MM.1S (cell line): ENCODE results near the gene ACOXL.

Source experiments
- DNase-seq: peaks from one replicate; pipeline ENCODE4 v3.0.0-alpha.2; 2015
- H2AFZ ChIP-seq: fragments of 300-600 bp; sonication (generic); 2 replicates; pipeline ENCODE4 v1.6.0; 2016; ENCODE audit warnings: antibody characterized with exemption, low read length
- H3F3A ChIP-seq: fragments of 300-600 bp; sonication (generic); 2 replicates; pipeline ENCODE4 v1.6.1; 2016; ENCODE audit warnings: mild to moderate bottlenecking, antibody characterized with exemption, low read length, moderate library complexity, mixed read lengths; ENCODE audit not compliant: insufficient read depth
- H3K27ac ChIP-seq: fragments of 300-600 bp; sonication (generic); 2 replicates; pipeline ENCODE4 v1.5.1; 2016; ENCODE audit warnings: mild to moderate bottlenecking, low read length
- H3K27me3 ChIP-seq: fragments of 300-600 bp; sonication (generic); replicated peaks from 2 replicates; pipeline ENCODE4 v1.6.0; 2016; ENCODE audit warnings: low read length; ENCODE audit not compliant: insufficient read depth
- H3K36me3 ChIP-seq: fragments of 300-600 bp; sonication (generic); replicated peaks from 2 replicates; pipeline ENCODE4 v1.6.1; 2016; ENCODE audit warnings: mild to moderate bottlenecking, low read length, mixed read lengths; ENCODE audit not compliant: insufficient read depth
- H3K4me1 ChIP-seq: fragments of 300-600 bp; sonication (generic); 2 replicates; pipeline ENCODE4 v1.6.1; 2016; ENCODE audit warnings: low read length, mixed read lengths
- H3K4me2 ChIP-seq: fragments of 300-600 bp; sonication (generic); 2 replicates; pipeline ENCODE4 v1.6.0; 2016; ENCODE audit warnings: low read depth, low read length
- H3K4me3 ChIP-seq: fragments of 300-600 bp; sonication (generic); 2 replicates; pipeline ENCODE4 v1.5.1; 2016; ENCODE audit warnings: low read length, mixed read lengths
- H3K79me2 ChIP-seq: fragments of 300-600 bp; sonication (generic); 2 replicates; pipeline ENCODE4 v1.6.1; 2016; ENCODE audit warnings: mixed run types, low read length, mixed read lengths
- H3K9ac ChIP-seq: fragments of 300-600 bp; sonication (generic); 2 replicates; pipeline ENCODE4 v1.6.1; 2016; ENCODE audit warnings: low read length, mixed read lengths
- H3K9me2 ChIP-seq: fragments of 300-600 bp; sonication (generic); replicated peaks from 2 replicates; pipeline ENCODE4 v1.6.1; 2016; ENCODE audit warnings: mild to moderate bottlenecking, low read length, mixed read lengths; ENCODE audit not compliant: insufficient read depth
- H3K9me3 ChIP-seq: fragments of 300-600 bp; sonication (generic); replicated peaks from 2 replicates; pipeline ENCODE4 v1.6.1; 2016; ENCODE audit warnings: mild to moderate bottlenecking, low read length, mixed read lengths; ENCODE audit not compliant: insufficient read depth
- H4K20me1 ChIP-seq: fragments of 300-600 bp; sonication (generic); 2 replicates; pipeline ENCODE4 v1.6.1; 2016; ENCODE audit warnings: mild to moderate bottlenecking, low read length, moderate library complexity, mixed read lengths; ENCODE audit not compliant: insufficient read depth
- CTCF ChIP-seq: fragments of 300-600 bp; sonication (generic); IDR thresholded peaks from 2 replicates; pipeline ENCODE4 v1.5.1; 2016; ENCODE audit warnings: antibody characterized with exemption, low read length, mixed read lengths
- EZH2 ChIP-seq: fragments of 300-600 bp; sonication (generic); optimal IDR thresholded peaks from 2 replicates; pipeline ENCODE3; 2017; ENCODE audit warnings: low read depth, mild to moderate bottlenecking, antibody characterized with exemption, low read length, mixed read lengths
- EZH2phosphoT487 ChIP-seq: fragments of 300-600 bp; sonication (generic); IDR thresholded peaks from 2 replicates; pipeline ENCODE4 v1.6.1; 2018; ENCODE audit warnings: antibody characterized with exemption, low read length

The ACOXL gene

GRCh38 chr2:111057045-111057444 is 324.7 kb downstream of the ACOXL start:
- no peaks in the 10 kb centered on the region for H3K9me2 ChIP-seq
- no peak overlapping the region for H3K27ac ChIP-seq
- no peak for DNase-seq
- no peaks in the 10 kb centered on the region for H3K27me3 ChIP-seq
- H4K20me1 ChIP-seq = no peaks in the 10 kb centered on the region
- H2AFZ ChIP-seq = no peak overlapping the region
- no peak overlapping the region for H3K9ac ChIP-seq
- H3K36me3 ChIP-seq = no peaks in the 10 kb centered on the region
- no peak overlapping the region for H3K4me2 ChIP-seq
- peaks cover 24% of the 10 kb centered on the region for H3K4me1 ChIP-seq
- peaks cover 11% of the 10 kb centered on the region for H3F3A ChIP-seq
- no peak for TF ChIP-seq EZH2
- TF ChIP-seq EZH2phosphoT487 = no peak
- TF ChIP-seq CTCF = no peak
- H3K79me2 ChIP-seq = no peaks in the 10 kb centered on the region
- H3K9me3 ChIP-seq = no peaks in the 10 kb centered on the region
- H3K4me3 ChIP-seq = no peak overlapping the region

- Histone ChIP-seq H4K20me1 (no peaks in the 10 kb centered on the region), H3K27me3 (no peaks in the 10 kb centered on the region), H3K9me2 (no peaks in the 10 kb centered on the region), H3K4me3 (no peak overlapping the region), H3K4me2 (no peak overlapping the region), H3K9ac (no peak overlapping the region), H3K27ac (no peak overlapping the region), H3K9me3 (no peaks in the 10 kb centered on the region), H3K4me1 (peaks cover 19% of the 10 kb centered on the region), H3F3A (peaks cover 18% of the 10 kb centered on the region), H3K36me3 (no peaks in the 10 kb centered on the region), H3K79me2 (no peaks in the 10 kb centered on the region), H2AFZ (no peak overlapping the region)
- TF ChIP-seq EZH2 (no peak), CTCF (no peak), EZH2phosphoT487 (no peak)
- DNase-seq = no peak
Measured at GRCh38 chr2:111057721-111058120, 325.3 kb downstream of the ACOXL start.

- no peaks in the 10 kb centered on the region for H3K27me3 ChIP-seq
- H4K20me1 ChIP-seq = no peaks in the 10 kb centered on the region
- H3K9me2 ChIP-seq = no peaks in the 10 kb centered on the region
- no peak overlapping the region for H3K4me2 ChIP-seq
- H3K9ac ChIP-seq = no peak overlapping the region
- no peak overlapping the region for H3K27ac ChIP-seq
- peaks cover 23% of the 10 kb centered on the region for H3K4me1 ChIP-seq
- no peaks in the 10 kb centered on the region for H3K9me3 ChIP-seq
- peaks cover 23% of the 10 kb centered on the region for H3F3A ChIP-seq
- no peak overlapping the region for H3K4me3 ChIP-seq
- H2AFZ ChIP-seq = no peak overlapping the region
- TF ChIP-seq EZH2 = no peak
- TF ChIP-seq CTCF = no peak
- no peak for TF ChIP-seq EZH2phosphoT487
- no peaks in the 10 kb centered on the region for H3K79me2 ChIP-seq
- H3K36me3 ChIP-seq = no peaks in the 10 kb centered on the region
- DNase-seq = no peak
Measured at GRCh38 chr2:111058264-111058663, 325.9 kb downstream of the ACOXL start.
